T-cell (primary cell): Measurements from ENCODE around the gene LYSET. TPM values are rescaled to one million over a fixed set of nuclear protein-coding genes. Genes with fewer than 3 reads are reported as not detected.

Experiments used
- ATAC-seq, 4 experiments: fragments of 200-7000 bp in 3 of 4; fragments of 150-1000 bp in 1 of 4; cut with Tn5 transposase; replicated peaks in 1 of 4; 1 replicate in 3 of 4; 2 replicates in 1 of 4; pipeline ENCODE4 v1.10.0; 2021; ENCODE audit warnings: moderate library complexity in 3 of 4, mild to moderate bottlenecking in 2 of 4, moderate number of reproducible peaks in 1 of 4
- CTCF ChIA-PET, 2 donors: fragments of 300-600 bp; sonication (Branson Sonifier 250); formaldehyde crosslinking; loops; one replicate each; lab custom pipeline; 2022; ENCODE audit warnings: antibody characterized with exemption in 2 of 2; lab: Charles Lee
- POLR2A ChIA-PET, 2 donors: fragments of 300-600 bp; sonication (Branson Sonifier 250); formaldehyde crosslinking; loops; one replicate each; lab custom pipeline; 2022; ENCODE audit warnings: antibody characterized with exemption in 2 of 2; lab: Charles Lee
- DNase-seq, 35 experiments: peaks; one replicate each; pipeline versions ENCODE4 v3.0.0 to v3.0.0-alpha.2; 2013 to 2023
- H3K27ac ChIP-seq: one replicate; pipeline ENCODE4 v1.5.1; 2013; ENCODE audit warnings: low read length
- H3K27me3 ChIP-seq, 2 experiments: replicated peaks in 1 of 2; 1 replicate in 1 of 2; 2 replicates in 1 of 2; pipeline versions ENCODE4 v1.6.1 to v1.7.0; 2013; ENCODE audit warnings: low read length in 1 of 2, mixed read lengths in 1 of 2; ENCODE audit not compliant: control insufficient read depth in 2 of 2, insufficient read depth in 2 of 2; ENCODE audit errors: extremely low read depth in 1 of 2
- H3K36me3 ChIP-seq, 2 donors: 1 replicate in 1 of 2; 2 replicates in 1 of 2; pipeline versions ENCODE4 v1.6.1 to v1.7.0; 2013; ENCODE audit warnings: low read length in 1 of 2; ENCODE audit not compliant: control insufficient read depth in 2 of 2, insufficient read depth in 1 of 2; ENCODE audit errors: extremely low read depth in 1 of 2
- H3K4me1 ChIP-seq, 2 experiments: 1 replicate in 1 of 2; 2 replicates in 1 of 2; pipeline versions ENCODE4 v1.6.1 to v1.7.0; 2013; ENCODE audit warnings: low read length in 2 of 2, mixed read lengths in 1 of 2; ENCODE audit not compliant: insufficient read depth in 2 of 2, control insufficient read depth in 1 of 2; ENCODE audit errors: extremely low read depth in 1 of 2
- H3K4me3 ChIP-seq, 2 donors: 1 replicate in 1 of 2; 2 replicates in 1 of 2; pipeline versions ENCODE4 v1.5.1 to v1.7.0; 2013; ENCODE audit warnings: mild to moderate bottlenecking in 2 of 2, low read length in 1 of 2, moderate library complexity in 1 of 2; ENCODE audit not compliant: control insufficient read depth in 1 of 2; ENCODE audit errors: extremely low read depth in 1 of 2
- H3K9me3 ChIP-seq: 2 replicates; pipeline ENCODE4 v1.7.0; 2013
- H3K27ac Mint-ChIP-seq, 2 donors: one replicate each; pipeline ENCODE4 v1.8.0; 2020 to 2021; ENCODE audit warnings: mild to moderate bottlenecking in 2 of 2, mixed read lengths in 2 of 2
- H3K27me3 Mint-ChIP-seq, 2 donors: one replicate each; pipeline ENCODE4 v1.8.0; 2021 to 2022; ENCODE audit warnings: mixed read lengths in 2 of 2
- H3K36me3 Mint-ChIP-seq: one replicate; pipeline ENCODE4 v1.8.0; 2021; ENCODE audit warnings: mixed read lengths
- H3K4me1 Mint-ChIP-seq, 3 donors: one replicate each; pipeline ENCODE4 v1.8.0; 2020 to 2022; ENCODE audit warnings: mixed read lengths in 3 of 3, mild to moderate bottlenecking in 1 of 3
- H3K4me3 Mint-ChIP-seq, 3 donors: one replicate each; pipeline ENCODE4 v1.8.0; 2020 to 2022; ENCODE audit warnings: mild to moderate bottlenecking in 3 of 3, mixed read lengths in 3 of 3, moderate library complexity in 3 of 3
- H3K9me3 Mint-ChIP-seq, 3 donors: one replicate each; pipeline ENCODE4 v1.8.0; 2020 to 2022; ENCODE audit warnings: mixed read lengths in 3 of 3
- WGBS: methylation state at CpG from one replicate; pipeline ENCODE4 v1.1.5; 2013; ENCODE audit warnings: missing lambda C conversion rate; ENCODE audit not compliant: insufficient coverage; 5-methylcytosine and 5-hydroxymethylcytosine counted together
- total RNA-seq, 35 experiments: library from RNA in 6 of 35; stranded (reverse) in 6 of 35; fragments of 120-200 nt in 1 of 35; gene quantifications; one replicate each; pipeline versions ENCODE4 v1.2.1 to v1.2.4 and lab custom pipeline; 2013 to 2026

Gene LYSET
- total RNA-seq, 5 donors from 2014 or later (not counting 1 experiment from before 2014, with no cell fraction given), result 7.9 to 16.9 (median 14.8) TPM

- no peak overlapping the region for H3K4me3 ChIP-seq
- no peak for DNase-seq
- H3K27ac ChIP-seq, result no peak overlapping the region
- H3K4me1 ChIP-seq, result peaks cover 0 to 4% of the 10 kb centered on the region in 2 experiments
- no peak for ATAC-seq
- no peaks in the 10 kb centered on the region for H3K9me3 ChIP-seq
- H3K27me3 Mint-ChIP-seq, result no peaks in the 10 kb centered on the region
- WGBS, result 59% methylated on average over 4 of the region's 13 CpGs
- ChIA-PET POLR2A (no interaction called here), CTCF (interaction anchor here in 1 of 2 donors (1.0 kb wide), 1 partner anchor 56 kb away, joined by 5 read pairs; no protein-coding TSS in a partner anchor)
- H3K27ac Mint-ChIP-seq, result no peak overlapping the region
- H3K4me3 Mint-ChIP-seq, result no peak overlapping the region
- H3K4me1 Mint-ChIP-seq, result peaks cover 1 to 6% (median 2%) of the 10 kb centered on the region in 3 donors
- no peaks in the 10 kb centered on the region for H3K9me3 Mint-ChIP-seq
- no peaks in the 10 kb centered on the region for H3K36me3 Mint-ChIP-seq
- peaks cover 0 to 12% of the 10 kb centered on the region in 2 experiments for H3K27me3 ChIP-seq
- no peaks in the 10 kb centered on the region for H3K36me3 ChIP-seq
Observed at GRCh38 chr14:93142854-93143652, 42.1 kb upstream of the LYSET start.

DNA sequence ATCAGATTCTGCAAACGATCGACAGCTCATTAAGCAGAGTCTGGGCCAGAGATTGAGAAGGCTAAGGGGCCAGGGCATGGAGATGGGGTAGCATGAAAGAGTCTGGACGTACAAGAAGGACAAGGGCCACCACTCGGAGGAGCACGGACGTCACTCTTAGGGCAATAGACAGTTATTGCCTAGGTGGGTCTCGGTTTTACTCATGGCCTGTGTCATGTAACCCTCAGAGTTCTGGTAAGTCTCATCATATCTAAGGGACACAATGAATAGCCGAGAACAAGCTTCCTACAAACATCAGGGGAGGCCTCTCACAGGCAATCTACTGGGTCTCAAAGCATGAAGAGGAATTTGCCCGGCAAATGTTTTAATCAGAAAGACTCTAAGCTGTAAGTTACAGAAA is 39.0 kb upstream of the LYSET start:
- DNase-seq (no peak), ATAC-seq (no peak)
- Mint-ChIP-seq H3K4me1 (peaks cover 0 to 1% (median 0%) of the 10 kb centered on the region in 3 donors), H3K27me3 (peaks cover 0 to 4% of the 10 kb centered on the region in 2 donors), H3K27ac (no peak overlapping the region), H3K36me3 (no peaks in the 10 kb centered on the region), H3K4me3 (no peak overlapping the region), H3K9me3 (no peaks in the 10 kb centered on the region)
- Histone ChIP-seq H3K27me3 (peaks cover 0 to 16% of the 10 kb centered on the region in 2 experiments), H3K4me3 (no peak overlapping the region), H3K27ac (no peak overlapping the region), H3K4me1 (no peaks in the 10 kb centered on the region), H3K36me3 (no peaks in the 10 kb centered on the region), H3K9me3 (no peaks in the 10 kb centered on the region)
- ChIA-PET CTCF (interaction anchor here (0.6 to 1.4 kb wide), 3 partner anchors 12 to 33 kb away, joined by 3 to 4 read pairs (median 4); no protein-coding TSS in a partner anchor), POLR2A (no interaction called here)
- 66% methylated on average over 6 of the region's 9 CpGs for WGBS

GRCh38 chr14:93148979-93149378 is 36.1 kb upstream of the LYSET start:
- no peaks in the 10 kb centered on the region for H3K9me3 ChIP-seq
- 92% methylated on average over 7 of the region's 8 CpGs for WGBS
- ATAC-seq (no peak), DNase-seq (no peak)
- Mint-ChIP-seq H3K27ac (no peak overlapping the region), H3K36me3 (no peaks in the 10 kb centered on the region), H3K9me3 (no peaks in the 10 kb centered on the region), H3K4me1 (peaks cover 0 to 1% (median 0%) of the 10 kb centered on the region in 3 donors), H3K27me3 (peaks cover 0 to 4% of the 10 kb centered on the region in 2 donors), H3K4me3 (no peak overlapping the region)
- CTCF ChIA-PET, result no interaction called here
- H3K4me3 ChIP-seq, result no peak overlapping the region
- H3K27me3 ChIP-seq, result peaks cover 0 to 13% of the 10 kb centered on the region in 2 experiments
- no peaks in the 10 kb centered on the region for H3K4me1 ChIP-seq
- no peak overlapping the region for H3K27ac ChIP-seq
- POLR2A ChIA-PET, result no interaction called here
- H3K36me3 ChIP-seq, result no peaks in the 10 kb centered on the region

GRCh38 chr14:93150227-93151208 is 34.6 kb upstream of the LYSET start:
- Mint-ChIP-seq H3K36me3 (no peaks in the 10 kb centered on the region), H3K27ac (no peak overlapping the region), H3K27me3 (peaks cover 0 to 4% of the 10 kb centered on the region in 2 donors), H3K4me1 (peaks cover 0 to 1% (median 0%) of the 10 kb centered on the region in 3 donors), H3K9me3 (no peaks in the 10 kb centered on the region), H3K4me3 (no peak overlapping the region)
- WGBS, result 64% methylated on average over 12 of the region's 16 CpGs
- no peak overlapping the region for H3K27ac ChIP-seq
- ATAC-seq (no peak), DNase-seq (no peak)
- CTCF ChIA-PET, result interaction anchor here in 1 of 2 donors (1.0 kb wide), 1 partner anchor 37 kb away, joined by 3 read pairs; no protein-coding TSS in a partner anchor
- no peaks in the 10 kb centered on the region for H3K9me3 ChIP-seq
- POLR2A ChIA-PET, result no interaction called here
- H3K4me3 ChIP-seq, result no peak overlapping the region
- no peaks in the 10 kb centered on the region for H3K4me1 ChIP-seq
- H3K36me3 ChIP-seq, result no peaks in the 10 kb centered on the region
- H3K27me3 ChIP-seq, result peaks cover 0 to 7% of the 10 kb centered on the region in 2 experiments

DNA sequence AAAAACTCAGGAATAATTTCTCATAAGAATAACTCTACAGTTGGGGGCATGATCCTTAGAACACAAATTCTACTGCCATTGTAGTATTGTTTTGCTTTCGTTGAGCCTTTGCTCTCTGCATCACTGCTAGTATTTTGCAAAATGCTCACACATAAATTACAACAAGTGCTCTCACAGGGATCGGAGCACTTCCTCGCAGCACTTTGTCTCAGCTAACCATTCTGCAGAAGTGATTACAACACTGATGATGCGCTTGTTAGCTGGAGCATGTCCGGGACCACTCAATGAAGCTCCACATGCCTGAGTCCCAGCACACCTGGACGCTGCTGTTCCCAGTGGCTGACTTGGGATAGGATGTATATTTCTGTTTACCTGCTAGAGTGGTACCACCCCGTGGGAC is 32.0 kb upstream of the LYSET start:
- H3K4me3 Mint-ChIP-seq, result no peak overlapping the region
- peaks cover 0 to 4% of the 10 kb centered on the region in 2 donors for H3K27me3 Mint-ChIP-seq
- no peaks in the 10 kb centered on the region for H3K4me1 ChIP-seq
- H3K4me1 Mint-ChIP-seq, result peaks cover 0 to 1% (median 0%) of the 10 kb centered on the region in 3 donors
- no peaks in the 10 kb centered on the region for H3K36me3 Mint-ChIP-seq
- no peaks in the 10 kb centered on the region for H3K9me3 ChIP-seq
- H3K36me3 ChIP-seq, result no peaks in the 10 kb centered on the region
- WGBS, result 76% methylated on average over 4 of the region's 7 CpGs
- no peaks in the 10 kb centered on the region for H3K9me3 Mint-ChIP-seq
- peaks cover 0 to 5% of the 10 kb centered on the region in 2 experiments for H3K27me3 ChIP-seq
- no peak overlapping the region for H3K27ac Mint-ChIP-seq
- H3K27ac ChIP-seq, result no peak overlapping the region
- ChIA-PET CTCF (no interaction called here), POLR2A (no interaction called here)
- no peak for ATAC-seq
- no peak for DNase-seq
- no peak overlapping the region for H3K4me3 ChIP-seq

GRCh38 chr14:93155667-93156066 is 29.4 kb upstream of the LYSET start:
- no CpG with 5 or more reads among the region's 2 CpGs for WGBS
- Histone ChIP-seq H3K9me3 (no peaks in the 10 kb centered on the region), H3K36me3 (no peaks in the 10 kb centered on the region), H3K27me3 (no peaks in the 10 kb centered on the region), H3K4me3 (no peak overlapping the region), H3K4me1 (no peaks in the 10 kb centered on the region), H3K27ac (no peak overlapping the region)
- Mint-ChIP-seq H3K4me3 (no peak overlapping the region), H3K4me1 (peaks cover 0 to 1% (median 0%) of the 10 kb centered on the region in 3 donors), H3K36me3 (no peaks in the 10 kb centered on the region), H3K27me3 (no peaks in the 10 kb centered on the region), H3K9me3 (no peaks in the 10 kb centered on the region), H3K27ac (no peak overlapping the region)
- DNase-seq, result no peak
- POLR2A ChIA-PET, result interaction anchor here (0.6 to 0.7 kb wide), 2 partner anchors 11 to 722 kb away, joined by 3 read pairs; no protein-coding TSS in a partner anchor
- CTCF ChIA-PET, result interaction anchor here in 1 of 2 donors (0.6 kb wide), 1 partner anchor 206 kb away, joined by 3 read pairs; no protein-coding TSS in a partner anchor
- ATAC-seq, result no peak
